Measurements from ENCODE around the gene DTX1. TPM values are rescaled to one million over a fixed set of nuclear protein-coding genes. Genes with fewer than 3 reads are reported as not detected.

The DTX1 gene
- total RNA-seq, 1 donor from 2014 or later = 4.3 TPM

- TF ChIP-seq CTCF (IDR thresholded peaks at IDR 0.05; ENCODE audit: partially characterized antibody, unreplicated experiment) = no peak
- Mint-ChIP-seq H3K4me1 (ENCODE audit: low read depth, unreplicated experiment) (no peaks in the 10 kb centered on the region), H3K4me3 (ENCODE audit: unreplicated experiment) (no peak overlapping the region), H3K9me3 (ENCODE audit: unreplicated experiment) (peaks cover 4% of the 10 kb centered on the region), H3K27me3 (ENCODE audit: unreplicated experiment) (peaks cover 4% of the 10 kb centered on the region), H3K36me3 (ENCODE audit: unreplicated experiment) (no peaks in the 10 kb centered on the region), H3K27ac (ENCODE audit: unreplicated experiment) (no peak overlapping the region)
- DNase-seq = no peak
These were observed 49.2 kb downstream of the DTX1 start for GRCh38 chr12:113105606-113106271.

GRCh38 chr12:113106361-113106760 is 49.8 kb downstream of the DTX1 start:
- DNase-seq = no peak
- Mint-ChIP-seq H3K27ac (ENCODE audit: unreplicated experiment) (no peak overlapping the region), H3K36me3 (ENCODE audit: unreplicated experiment) (no peaks in the 10 kb centered on the region), H3K4me1 (ENCODE audit: low read depth, unreplicated experiment) (no peaks in the 10 kb centered on the region), H3K27me3 (ENCODE audit: unreplicated experiment) (peaks cover 4% of the 10 kb centered on the region), H3K9me3 (ENCODE audit: unreplicated experiment) (peaks cover 4% of the 10 kb centered on the region), H3K4me3 (ENCODE audit: unreplicated experiment) (no peak overlapping the region)
- no peak for TF ChIP-seq CTCF (IDR thresholded peaks at IDR 0.05; ENCODE audit: partially characterized antibody, unreplicated experiment)

- Mint-ChIP-seq H3K4me1 (ENCODE audit: low read depth, unreplicated experiment) (no peaks in the 10 kb centered on the region), H3K9me3 (ENCODE audit: unreplicated experiment) (peaks cover 6% of the 10 kb centered on the region), H3K27me3 (ENCODE audit: unreplicated experiment) (peaks cover 9% of the 10 kb centered on the region), H3K36me3 (ENCODE audit: unreplicated experiment) (no peaks in the 10 kb centered on the region), H3K4me3 (ENCODE audit: unreplicated experiment) (no peak overlapping the region), H3K27ac (ENCODE audit: unreplicated experiment) (no peak overlapping the region)
- DNase-seq = no peak
- TF ChIP-seq CTCF (IDR thresholded peaks at IDR 0.05; ENCODE audit: partially characterized antibody, unreplicated experiment) = no peak
These were observed 51.8 kb downstream of the DTX1 start for GRCh38 chr12:113108308-113108707.

GRCh38 chr12:113109360-113109759 is 52.8 kb downstream of the DTX1 start:
- Mint-ChIP-seq H3K36me3 (ENCODE audit: unreplicated experiment) (no peaks in the 10 kb centered on the region), H3K27me3 (ENCODE audit: unreplicated experiment) (peaks cover 9% of the 10 kb centered on the region), H3K9me3 (ENCODE audit: unreplicated experiment) (peaks cover 6% of the 10 kb centered on the region), H3K4me1 (ENCODE audit: low read depth, unreplicated experiment) (no peaks in the 10 kb centered on the region), H3K27ac (ENCODE audit: unreplicated experiment) (no peak overlapping the region), H3K4me3 (ENCODE audit: unreplicated experiment) (no peak overlapping the region)
- TF ChIP-seq CTCF (IDR thresholded peaks at IDR 0.05; ENCODE audit: partially characterized antibody, unreplicated experiment) = no peak
- no peak for DNase-seq

- Mint-ChIP-seq H3K27ac (ENCODE audit: unreplicated experiment) (no peak overlapping the region), H3K4me3 (ENCODE audit: unreplicated experiment) (no peak overlapping the region), H3K27me3 (ENCODE audit: unreplicated experiment) (peaks cover 7% of the 10 kb centered on the region), H3K36me3 (ENCODE audit: unreplicated experiment) (no peaks in the 10 kb centered on the region), H3K4me1 (ENCODE audit: low read depth, unreplicated experiment) (no peaks in the 10 kb centered on the region), H3K9me3 (ENCODE audit: unreplicated experiment) (peaks cover 6% of the 10 kb centered on the region)
- DNase-seq = no peak
- TF ChIP-seq CTCF (IDR thresholded peaks at IDR 0.05; ENCODE audit: partially characterized antibody, unreplicated experiment) = no peak
These were observed 53.5 kb downstream of the DTX1 start for GRCh38 chr12:113109872-113110599.
